Upper lobe of right lung (tissue), 1 donor: Measurements from ENCODE around the gene EGF. TPM values are rescaled to one million over a fixed set of nuclear protein-coding genes. Genes with fewer than 3 reads are reported as not detected.
A peak's percentile ranks its signal among the peaks of the same experiment; 100 is the strongest.

ENCODE experiments used
- ATAC-seq: fragments of 200-7000 bp; cut with Tn5 transposase; one replicate; pipeline ENCODE4 v1.9.1; 2020; ENCODE audit warnings: mild to moderate bottlenecking, moderate library complexity
- DNase-seq: peaks from one replicate; pipeline ENCODE4 v3.0.0-alpha.2; 2020
- H3K27ac ChIP-seq: fragments of 200-600 bp; one replicate; pipeline ENCODE4 v1.8.0; 2022
- H3K27me3 ChIP-seq: fragments of 200-600 bp; one replicate; pipeline ENCODE4 v1.8.0; 2022; ENCODE audit warnings: mild to moderate bottlenecking
- H3K36me3 ChIP-seq: fragments of 200-600 bp; one replicate; pipeline ENCODE4 v1.8.0; 2022
- H3K4me1 ChIP-seq: fragments of 200-600 bp; one replicate; pipeline ENCODE4 v1.8.0; 2022
- H3K4me3 ChIP-seq: fragments of 200-600 bp; one replicate; pipeline ENCODE4 v1.8.0; 2022; ENCODE audit warnings: mild to moderate bottlenecking
- H3K9me3 ChIP-seq: fragments of 200-600 bp; one replicate; pipeline ENCODE4 v1.8.0; 2022
- intact Hi-C: fragments of 100-400 bp; cut with DNase I; formaldehyde crosslinking; loops from one replicate; pipeline ENCODE4 v1.11.0; 2022
- total RNA-seq: library from RNA; stranded (reverse); fragmentation: NEBNext Ultra II Directional; extraction: Animal tissue kit (Norgen Biotek cat#: 25700); gene quantifications from one replicate; pipeline ENCODE4 v1.2.1, GENCODE V29; 2021
- TF ChIP-seq, protein P1 (sequence below): fragments of 200-600 bp; IDR thresholded peaks from one replicate; pipeline ENCODE4 v1.8.0; 2022; ENCODE audit warnings: antibody characterized with exemption
- donor health status: DM: no; HTN: yes; CAD: no; lungs with severe emphysema.

EGF gene
- total RNA-seq, 1 donor from 2014 or later: 2.4 TPM

DNA sequence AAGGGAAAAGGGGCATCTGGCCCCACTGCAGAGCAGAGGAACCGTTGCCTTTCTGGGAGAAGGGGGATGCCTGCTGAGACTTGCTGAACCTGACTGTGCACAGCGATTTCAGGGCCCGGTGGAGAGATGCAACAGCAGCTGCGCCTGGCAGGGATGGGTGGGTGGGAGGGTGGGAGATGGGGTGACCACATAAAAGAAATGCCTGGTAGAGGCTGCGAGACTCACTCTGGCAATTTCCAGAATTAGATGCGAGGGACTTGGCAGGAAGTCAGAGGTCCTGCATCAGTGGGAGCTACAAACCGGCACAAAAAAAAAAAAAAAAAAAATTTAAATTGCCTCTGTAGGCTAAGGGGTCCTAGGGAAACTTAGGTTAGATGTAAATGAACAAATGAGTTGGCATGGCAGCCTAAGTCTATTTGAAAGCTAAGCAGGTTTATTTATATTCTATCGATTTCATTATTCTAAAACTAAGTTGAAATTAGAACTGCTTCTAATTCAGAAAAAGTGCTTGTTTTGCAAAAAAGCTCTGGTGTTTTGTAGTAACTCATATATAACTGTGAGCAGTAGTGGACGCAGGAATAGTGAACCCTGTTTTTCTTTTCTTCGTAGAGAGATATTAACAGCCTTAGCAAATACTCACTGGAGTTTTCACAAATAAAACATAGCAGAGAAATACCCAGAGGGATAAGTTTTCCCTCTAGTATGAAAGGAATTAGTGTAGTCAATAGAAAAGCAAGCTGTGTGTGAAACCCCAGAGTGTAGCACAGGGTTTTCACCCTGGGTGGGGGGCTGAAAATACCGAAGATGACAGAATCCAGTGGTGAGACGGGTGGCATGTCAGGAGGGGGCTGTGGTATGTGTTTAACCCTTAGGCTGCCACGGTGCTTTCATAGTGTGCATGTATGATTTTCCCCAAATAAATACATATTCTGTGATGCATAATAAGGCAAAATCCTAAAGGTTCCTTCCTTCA is 130.1 kb downstream of the EGF start:
- ATAC-seq: no peak
- intact Hi-C loops: no loop called here
- Histone ChIP-seq H3K4me3 (no peak overlapping the region), H3K27me3 (peaks cover 7% of the 10 kb centered on the region), H3K4me1 (no peaks in the 10 kb centered on the region), H3K36me3 (no peaks in the 10 kb centered on the region), H3K9me3 (no peaks in the 10 kb centered on the region), H3K27ac (no peak overlapping the region)
- DNase-seq: no peak
- TF ChIP-seq, protein P1, sequence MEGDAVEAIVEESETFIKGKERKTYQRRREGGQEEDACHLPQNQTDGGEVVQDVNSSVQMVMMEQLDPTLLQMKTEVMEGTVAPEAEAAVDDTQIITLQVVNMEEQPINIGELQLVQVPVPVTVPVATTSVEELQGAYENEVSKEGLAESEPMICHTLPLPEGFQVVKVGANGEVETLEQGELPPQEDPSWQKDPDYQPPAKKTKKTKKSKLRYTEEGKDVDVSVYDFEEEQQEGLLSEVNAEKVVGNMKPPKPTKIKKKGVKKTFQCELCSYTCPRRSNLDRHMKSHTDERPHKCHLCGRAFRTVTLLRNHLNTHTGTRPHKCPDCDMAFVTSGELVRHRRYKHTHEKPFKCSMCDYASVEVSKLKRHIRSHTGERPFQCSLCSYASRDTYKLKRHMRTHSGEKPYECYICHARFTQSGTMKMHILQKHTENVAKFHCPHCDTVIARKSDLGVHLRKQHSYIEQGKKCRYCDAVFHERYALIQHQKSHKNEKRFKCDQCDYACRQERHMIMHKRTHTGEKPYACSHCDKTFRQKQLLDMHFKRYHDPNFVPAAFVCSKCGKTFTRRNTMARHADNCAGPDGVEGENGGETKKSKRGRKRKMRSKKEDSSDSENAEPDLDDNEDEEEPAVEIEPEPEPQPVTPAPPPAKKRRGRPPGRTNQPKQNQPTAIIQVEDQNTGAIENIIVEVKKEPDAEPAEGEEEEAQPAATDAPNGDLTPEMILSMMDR: no peak

DNA sequence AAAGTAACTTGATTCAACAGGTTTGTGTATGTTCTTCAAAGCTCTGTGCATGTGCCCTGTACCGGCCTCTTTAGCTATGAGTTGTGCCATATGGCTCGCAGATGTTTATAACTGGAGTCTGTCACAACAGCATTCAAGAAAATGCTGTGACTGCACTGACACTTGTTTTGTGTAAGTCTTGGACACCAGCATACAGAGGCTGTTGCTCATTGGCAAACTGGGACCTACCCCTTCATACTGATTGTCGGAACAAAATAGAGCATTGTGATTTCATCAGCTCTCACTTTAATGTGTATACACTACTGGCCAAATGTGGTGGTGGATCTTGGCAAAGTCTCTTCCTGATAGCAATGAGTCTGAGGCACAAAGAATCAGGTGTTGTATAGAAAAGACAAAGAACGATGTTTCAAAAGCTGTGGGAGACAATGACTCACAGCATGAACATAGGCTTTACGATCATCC is 133.9 kb downstream of the EGF start:
- DNase-seq: no peak
- intact Hi-C loops: loop anchor here (5.0 kb wide), 1 partner anchor 166 kb away; no protein-coding TSS in a partner anchor
- TF ChIP-seq, protein P1: no peak
- Histone ChIP-seq H3K9me3 (no peaks in the 10 kb centered on the region), H3K4me1 (no peaks in the 10 kb centered on the region), H3K4me3 (no peak overlapping the region), H3K27me3 (no peaks in the 10 kb centered on the region), H3K27ac (no peak overlapping the region), H3K36me3 (no peaks in the 10 kb centered on the region)
- ATAC-seq: no peak

DNA sequence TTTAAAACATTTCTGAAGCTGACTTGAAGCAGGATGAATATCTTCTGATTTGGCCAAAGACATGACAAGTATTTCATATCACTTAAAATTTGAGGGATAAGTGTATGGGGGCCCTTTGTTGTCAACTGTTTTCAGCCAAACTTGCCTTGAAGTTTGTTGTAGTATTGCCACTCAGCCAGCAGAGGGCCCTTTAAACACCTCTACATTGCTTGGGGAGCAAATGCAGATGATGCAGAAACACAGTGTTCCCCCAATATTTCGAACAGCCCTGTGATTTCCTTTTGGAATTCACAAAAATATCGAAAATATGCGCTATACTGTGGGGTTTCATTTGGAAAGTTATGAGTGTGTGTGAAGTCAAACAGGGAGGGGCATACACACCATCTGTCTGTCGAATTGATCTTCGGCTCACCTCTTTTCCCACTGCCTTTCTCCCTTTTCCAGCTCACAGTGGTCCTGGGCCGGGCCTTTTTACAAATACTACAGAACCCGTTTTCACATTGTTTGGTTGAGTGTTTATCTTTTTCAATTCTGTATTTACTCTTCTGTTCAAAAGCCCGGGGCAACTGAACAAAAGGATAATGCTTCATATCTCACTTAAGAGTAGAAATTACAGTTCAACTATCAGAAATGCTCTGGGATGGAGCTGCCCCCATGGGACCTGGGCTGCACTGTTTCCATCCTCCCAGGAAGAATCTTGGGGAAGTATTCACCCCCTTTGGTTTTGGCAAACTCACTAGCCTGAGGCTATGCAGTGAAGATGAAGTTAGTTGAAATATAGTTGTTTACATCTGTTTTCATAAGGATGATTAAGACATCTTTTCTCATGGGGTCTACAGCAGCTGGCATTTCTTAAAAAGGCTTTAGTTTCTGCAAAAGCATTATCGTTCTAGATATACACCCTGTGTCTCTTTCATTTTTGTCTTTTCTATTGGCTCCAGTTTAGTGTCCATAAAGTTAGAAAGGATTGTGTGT is 137.6 kb downstream of the EGF start:
- no peak for DNase-seq

DNA sequence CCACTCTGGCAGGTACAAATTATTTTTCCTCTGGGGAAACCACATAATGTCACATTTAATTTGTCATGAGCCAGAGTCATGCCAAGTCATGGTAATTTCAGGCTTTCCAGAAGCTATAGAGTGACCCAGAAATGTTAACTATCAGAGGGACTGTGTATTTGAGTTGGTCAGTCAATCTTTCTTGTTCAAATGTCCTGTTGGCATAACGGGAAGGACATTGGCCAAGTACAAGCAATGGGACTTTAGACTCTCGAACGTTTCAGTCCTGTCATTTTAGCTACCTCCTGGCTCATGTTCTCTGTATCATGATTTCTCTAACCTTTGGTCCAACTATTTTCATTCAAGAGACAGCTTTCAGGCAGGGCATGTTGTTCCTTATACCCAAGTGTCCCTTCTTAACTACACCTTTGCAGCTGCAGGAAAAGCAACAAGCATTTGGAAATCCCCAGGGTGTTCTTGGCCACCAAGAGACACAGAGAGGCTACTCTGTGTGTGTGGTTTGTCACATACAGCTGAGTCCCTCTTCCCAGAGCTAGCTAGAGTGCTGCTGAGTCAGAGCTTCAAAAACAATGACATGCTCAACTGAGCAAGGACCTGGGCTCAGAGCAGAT is 142.6 kb downstream of the EGF start:
- Histone ChIP-seq H3K4me3 (no peak overlapping the region), H3K27ac (no peak overlapping the region), H3K27me3 (no peaks in the 10 kb centered on the region), H3K4me1 (no peaks in the 10 kb centered on the region), H3K9me3 (no peaks in the 10 kb centered on the region), H3K36me3 (no peaks in the 10 kb centered on the region)
- DNase-seq (no peak), ATAC-seq (no peak)
- intact Hi-C loops: no loop called here
- TF ChIP-seq, protein P1: no peak

More for the DNA sequence above, 137.6 kb downstream of the EGF start:
- ATAC-seq: peak; percentile 80
- Histone ChIP-seq H3K36me3 (no peaks in the 10 kb centered on the region), H3K27ac (no peak overlapping the region), H3K4me3 (no peak overlapping the region), H3K27me3 (no peaks in the 10 kb centered on the region), H3K4me1 (no peaks in the 10 kb centered on the region), H3K9me3 (no peaks in the 10 kb centered on the region)
- intact Hi-C loops: loop anchor here (5.0 kb wide), 1 partner anchor 162 kb away; no protein-coding TSS in a partner anchor
- TF ChIP-seq, protein P1: peak; percentile 82

DNA sequence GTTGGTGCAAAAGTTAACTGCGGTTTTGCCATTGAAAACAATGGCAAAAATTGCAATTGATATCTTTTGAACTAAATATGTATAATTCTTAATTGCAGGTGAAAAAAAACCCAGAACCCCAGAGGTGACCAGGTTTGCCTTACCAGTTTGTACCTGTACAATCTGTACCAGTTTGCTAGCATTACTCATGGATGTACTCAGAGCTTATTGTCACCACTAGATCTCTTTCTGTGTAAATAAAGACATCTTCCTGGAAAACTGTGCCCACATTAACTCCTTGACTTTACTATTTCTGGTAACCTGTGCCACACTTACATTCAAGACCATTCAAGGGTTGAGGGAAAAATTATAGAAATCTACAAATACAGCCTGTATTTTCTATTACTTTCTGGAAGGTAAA is 146.0 kb downstream of the EGF start:
- intact Hi-C loops: no loop called here
- TF ChIP-seq, protein P1: no peak
- ATAC-seq (no peak), DNase-seq (no peak)
- H3K27ac ChIP-seq: no peak overlapping the region
- no peaks in the 10 kb centered on the region for H3K36me3 ChIP-seq
- no peaks in the 10 kb centered on the region for H3K27me3 ChIP-seq
- H3K9me3 ChIP-seq: no peaks in the 10 kb centered on the region
- H3K4me3 ChIP-seq: no peak overlapping the region
- no peaks in the 10 kb centered on the region for H3K4me1 ChIP-seq
